OCI-LY1 (cell line): Measurements from ENCODE around the gene PEAK1.

Experiments
- EZH2 ChIP-seq: fragments of 200-600 bp; sonication (generic), shearing (Covaris generic); IDR thresholded peaks from 2 replicates; pipeline ENCODE4 v1.8.0; 2017; ENCODE audit warnings: borderline replicate concordance, mixed run types, mild to moderate bottlenecking, antibody characterized with exemption, low read length, moderate library complexity, mixed read lengths
- TF ChIP-seq, protein P1 (sequence below): fragments of 200-600 bp; sonication (generic), shearing (Covaris generic); IDR thresholded peaks from 2 replicates; pipeline ENCODE4 v1.5.1; 2017; ENCODE audit warnings: mild to moderate bottlenecking, antibody characterized with exemption, low read length, moderate library complexity, mixed read lengths

DNA sequence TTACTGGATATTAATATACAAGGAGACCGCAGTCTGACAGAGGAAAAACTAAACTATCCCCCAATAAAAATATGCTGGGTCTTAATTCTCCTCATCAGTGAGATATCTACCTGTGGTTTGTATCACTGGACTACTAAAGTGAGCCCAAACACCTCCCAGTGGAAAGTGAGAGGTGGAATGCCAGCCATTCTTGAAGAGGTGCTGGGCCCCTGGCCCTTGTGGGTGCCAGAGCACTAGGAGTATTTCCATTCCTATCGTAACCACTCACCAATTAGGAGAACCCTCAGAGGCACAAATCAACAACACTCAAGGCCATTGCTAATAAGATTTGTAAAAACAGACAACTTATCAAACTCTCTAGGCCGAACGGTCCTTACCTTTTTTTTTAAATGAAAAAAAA is 227.5 kb downstream of the PEAK1 start:
- TF ChIP-seq, protein P1, sequence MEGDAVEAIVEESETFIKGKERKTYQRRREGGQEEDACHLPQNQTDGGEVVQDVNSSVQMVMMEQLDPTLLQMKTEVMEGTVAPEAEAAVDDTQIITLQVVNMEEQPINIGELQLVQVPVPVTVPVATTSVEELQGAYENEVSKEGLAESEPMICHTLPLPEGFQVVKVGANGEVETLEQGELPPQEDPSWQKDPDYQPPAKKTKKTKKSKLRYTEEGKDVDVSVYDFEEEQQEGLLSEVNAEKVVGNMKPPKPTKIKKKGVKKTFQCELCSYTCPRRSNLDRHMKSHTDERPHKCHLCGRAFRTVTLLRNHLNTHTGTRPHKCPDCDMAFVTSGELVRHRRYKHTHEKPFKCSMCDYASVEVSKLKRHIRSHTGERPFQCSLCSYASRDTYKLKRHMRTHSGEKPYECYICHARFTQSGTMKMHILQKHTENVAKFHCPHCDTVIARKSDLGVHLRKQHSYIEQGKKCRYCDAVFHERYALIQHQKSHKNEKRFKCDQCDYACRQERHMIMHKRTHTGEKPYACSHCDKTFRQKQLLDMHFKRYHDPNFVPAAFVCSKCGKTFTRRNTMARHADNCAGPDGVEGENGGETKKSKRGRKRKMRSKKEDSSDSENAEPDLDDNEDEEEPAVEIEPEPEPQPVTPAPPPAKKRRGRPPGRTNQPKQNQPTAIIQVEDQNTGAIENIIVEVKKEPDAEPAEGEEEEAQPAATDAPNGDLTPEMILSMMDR = no peak
- no peak for TF ChIP-seq EZH2
